Lower leg skin (tissue), 3 donors: ENCODE measurements around the gene SHC3.

Source experiments
- POLR2A ChIP-seq, 2 donors: fragments of 450-650 bp; IDR thresholded peaks; one replicate each; pipeline ENCODE4 v1.6.1; 2016 to 2017; ENCODE audit warnings: antibody characterized with exemption in 2 of 2, mild to moderate bottlenecking in 1 of 2, moderate library complexity in 1 of 2
- TF ChIP-seq, protein P1 (sequence below), 3 donors: fragments of 450-650 bp; IDR thresholded peaks; one replicate each; pipeline ENCODE4 v1.5.1; 2016; ENCODE audit warnings: antibody characterized with exemption in 3 of 3, mild to moderate bottlenecking in 3 of 3, moderate library complexity in 2 of 3

DNA sequence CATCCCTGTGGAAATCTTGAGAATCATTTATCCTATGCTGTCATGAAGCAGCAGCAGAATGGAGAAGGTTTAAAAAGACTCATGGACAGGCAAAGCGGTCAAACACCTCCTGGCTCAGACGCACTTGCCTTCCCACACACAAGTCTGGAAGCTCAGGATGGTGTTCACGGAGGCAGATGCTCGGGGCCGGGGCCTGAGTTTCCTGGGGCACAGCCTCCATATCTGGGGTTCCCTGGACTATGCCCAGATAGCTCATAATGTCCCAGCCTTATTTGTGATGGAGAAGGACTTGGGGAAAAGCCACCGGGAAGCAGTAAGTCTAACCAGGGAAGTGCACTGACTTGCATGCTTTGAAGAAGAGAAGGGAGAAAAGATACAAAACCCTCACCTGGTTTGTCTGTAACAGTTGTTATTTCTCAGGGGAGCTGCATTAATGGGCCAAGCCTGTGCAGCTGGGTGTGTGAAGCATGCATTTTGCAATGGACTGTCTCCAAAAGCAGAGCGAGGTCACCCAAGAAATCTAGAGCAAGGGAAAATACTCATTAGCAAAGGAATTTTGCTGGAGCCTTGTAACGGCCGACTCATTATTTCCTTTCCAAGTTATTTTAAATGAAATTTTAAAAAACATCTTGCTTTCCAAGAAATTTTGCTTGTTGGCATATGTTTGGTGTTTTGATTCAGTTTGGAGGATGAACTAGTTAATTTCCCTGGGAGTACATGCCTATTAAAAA lies 184.0 kb downstream of the SHC3 start:
- TF ChIP-seq, protein P1, sequence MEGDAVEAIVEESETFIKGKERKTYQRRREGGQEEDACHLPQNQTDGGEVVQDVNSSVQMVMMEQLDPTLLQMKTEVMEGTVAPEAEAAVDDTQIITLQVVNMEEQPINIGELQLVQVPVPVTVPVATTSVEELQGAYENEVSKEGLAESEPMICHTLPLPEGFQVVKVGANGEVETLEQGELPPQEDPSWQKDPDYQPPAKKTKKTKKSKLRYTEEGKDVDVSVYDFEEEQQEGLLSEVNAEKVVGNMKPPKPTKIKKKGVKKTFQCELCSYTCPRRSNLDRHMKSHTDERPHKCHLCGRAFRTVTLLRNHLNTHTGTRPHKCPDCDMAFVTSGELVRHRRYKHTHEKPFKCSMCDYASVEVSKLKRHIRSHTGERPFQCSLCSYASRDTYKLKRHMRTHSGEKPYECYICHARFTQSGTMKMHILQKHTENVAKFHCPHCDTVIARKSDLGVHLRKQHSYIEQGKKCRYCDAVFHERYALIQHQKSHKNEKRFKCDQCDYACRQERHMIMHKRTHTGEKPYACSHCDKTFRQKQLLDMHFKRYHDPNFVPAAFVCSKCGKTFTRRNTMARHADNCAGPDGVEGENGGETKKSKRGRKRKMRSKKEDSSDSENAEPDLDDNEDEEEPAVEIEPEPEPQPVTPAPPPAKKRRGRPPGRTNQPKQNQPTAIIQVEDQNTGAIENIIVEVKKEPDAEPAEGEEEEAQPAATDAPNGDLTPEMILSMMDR (IDR thresholded peaks at IDR 0.05): no peak
- no peak for TF ChIP-seq POLR2A (IDR thresholded peaks at IDR 0.05)
